Activated naive CD4-positive, alpha-beta T cell treated with Interleukin-2 at 50 U/mL for 16 hours (primary cell): ENCODE results near the gene RIMS1.

Experiments
- DNase-seq: peaks from one replicate; pipeline ENCODE4 v3.0.0-alpha.2; 2020

RIMS1 gene

GRCh38 chr6:71886184-71887005 lies at the start of gene RIMS1:
TSS of gene RIMS1 (plus strand) at chr6:71886550. CDS start at chr6:71887024, 474 bp downstream.
- no peak for DNase-seq

GRCh38 chr6:71851214-71851613 lies 35.1 kb upstream of the RIMS1 start:
- no peak for DNase-seq

- no peak for DNase-seq
Observed at GRCh38 chr6:71852948-71853347, 33.4 kb upstream of the RIMS1 start.

- no peak for DNase-seq
Observed at GRCh38 chr6:71855406-71855805, 30.9 kb upstream of the RIMS1 start.

- no peak for DNase-seq
Observed at GRCh38 chr6:71879016-71879415, 7.3 kb upstream of the RIMS1 start.

- DNase-seq, result no peak
Observed at GRCh38 chr6:71887006-71887743, 825 bp downstream of the RIMS1 start.

GRCh38 chr6:71887744-71888230 lies 1.4 kb downstream of the RIMS1 start:
- no peak for DNase-seq

- no peak for DNase-seq
Observed at GRCh38 chr6:71888756-71889340, 2.5 kb downstream of the RIMS1 start.

- DNase-seq, result no peak
Observed at GRCh38 chr6:71889366-71889765, 3.0 kb downstream of the RIMS1 start.

GRCh38 chr6:71892641-71893040 lies 6.3 kb downstream of the RIMS1 start:
- DNase-seq, result no peak

GRCh38 chr6:71900642-71901041 lies 14.3 kb downstream of the RIMS1 start:
- no peak for DNase-seq

- DNase-seq, result no peak
Observed at GRCh38 chr6:71902261-71902660, 15.9 kb downstream of the RIMS1 start.

- DNase-seq, result no peak
Observed at GRCh38 chr6:71906813-71907212, 20.5 kb downstream of the RIMS1 start.

- DNase-seq, result no peak
Observed at GRCh38 chr6:71908162-71908765, 21.9 kb downstream of the RIMS1 start.

- DNase-seq, result no peak
Observed at GRCh38 chr6:71913444-71914234, 27.3 kb downstream of the RIMS1 start.

GRCh38 chr6:71929047-71929446 lies 42.7 kb downstream of the RIMS1 start:
- no peak for DNase-seq

- no peak for DNase-seq
Observed at GRCh38 chr6:71933881-71934280, 47.5 kb downstream of the RIMS1 start.

- DNase-seq, result no peak
Observed at GRCh38 chr6:71965404-71965803, 79.1 kb downstream of the RIMS1 start.

- no peak for DNase-seq
Observed at GRCh38 chr6:71967436-71967835, 81.1 kb downstream of the RIMS1 start.

- no peak for DNase-seq
Observed at GRCh38 chr6:71977884-71978283, 91.5 kb downstream of the RIMS1 start.

GRCh38 chr6:71979911-71980310 lies 93.6 kb downstream of the RIMS1 start:
- DNase-seq, result no peak

- DNase-seq, result no peak
Observed at GRCh38 chr6:71982389-71982788, 96.0 kb downstream of the RIMS1 start.
